Measurements from ENCODE around the gene USP49. TPM values are rescaled to one million over a fixed set of nuclear protein-coding genes. Genes with fewer than 3 reads are reported as not detected.
A peak's percentile ranks its signal among the peaks of the same experiment; 100 is the strongest.

The USP49 gene
- total RNA-seq, 6 donors from 2014 or later: 2.7 to 16.8 (median 4.3) TPM

DNA sequence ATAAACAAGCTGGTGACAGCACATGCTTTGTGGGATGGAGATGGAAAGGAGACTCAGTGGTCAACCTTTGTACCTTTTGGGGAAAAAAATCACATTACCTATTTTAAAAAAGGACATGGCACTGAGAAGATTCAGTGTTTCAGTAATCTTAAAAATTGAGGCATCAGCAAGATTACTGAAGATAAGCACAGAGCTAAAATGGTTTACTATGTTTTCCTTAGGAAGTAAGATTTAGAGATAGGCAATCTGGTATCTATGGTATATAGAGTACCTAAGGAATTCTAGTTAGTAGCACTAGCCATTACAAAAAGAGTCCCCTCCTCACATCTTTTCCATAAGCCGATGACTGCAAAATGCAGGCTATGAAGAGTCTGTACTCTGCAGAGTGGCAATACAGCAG lies 72.0 kb downstream of the USP49 start:
- Histone ChIP-seq H3K4me1 (peaks cover 0 to 6% (median 0%) of the 10 kb centered on the region in 4 donors), H3K9me3 (no peaks in the 10 kb centered on the region), H3K27me3 (no peaks in the 10 kb centered on the region), H3K27ac (no peak overlapping the region), H3K36me3 (no peaks in the 10 kb centered on the region), H3K4me3 (no peak overlapping the region)
- WGBS, 2 donors: 96 to 100% methylated on average over 1 of the region's 1 CpG
- DNase-seq: no peak
- TF ChIP-seq POLR2A (IDR thresholded peaks at IDR 0.05): no peak
- no peak for TF ChIP-seq POLR2AphosphoS5 (IDR thresholded peaks at IDR 0.05)
- TF ChIP-seq, protein P1, sequence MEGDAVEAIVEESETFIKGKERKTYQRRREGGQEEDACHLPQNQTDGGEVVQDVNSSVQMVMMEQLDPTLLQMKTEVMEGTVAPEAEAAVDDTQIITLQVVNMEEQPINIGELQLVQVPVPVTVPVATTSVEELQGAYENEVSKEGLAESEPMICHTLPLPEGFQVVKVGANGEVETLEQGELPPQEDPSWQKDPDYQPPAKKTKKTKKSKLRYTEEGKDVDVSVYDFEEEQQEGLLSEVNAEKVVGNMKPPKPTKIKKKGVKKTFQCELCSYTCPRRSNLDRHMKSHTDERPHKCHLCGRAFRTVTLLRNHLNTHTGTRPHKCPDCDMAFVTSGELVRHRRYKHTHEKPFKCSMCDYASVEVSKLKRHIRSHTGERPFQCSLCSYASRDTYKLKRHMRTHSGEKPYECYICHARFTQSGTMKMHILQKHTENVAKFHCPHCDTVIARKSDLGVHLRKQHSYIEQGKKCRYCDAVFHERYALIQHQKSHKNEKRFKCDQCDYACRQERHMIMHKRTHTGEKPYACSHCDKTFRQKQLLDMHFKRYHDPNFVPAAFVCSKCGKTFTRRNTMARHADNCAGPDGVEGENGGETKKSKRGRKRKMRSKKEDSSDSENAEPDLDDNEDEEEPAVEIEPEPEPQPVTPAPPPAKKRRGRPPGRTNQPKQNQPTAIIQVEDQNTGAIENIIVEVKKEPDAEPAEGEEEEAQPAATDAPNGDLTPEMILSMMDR (IDR thresholded peaks at IDR 0.05): no peak
- no peak for TF ChIP-seq EP300 (IDR thresholded peaks at IDR 0.05)
- no peak for ATAC-seq (ENCODE audit: low FRiP score in 2 of 2)

DNA sequence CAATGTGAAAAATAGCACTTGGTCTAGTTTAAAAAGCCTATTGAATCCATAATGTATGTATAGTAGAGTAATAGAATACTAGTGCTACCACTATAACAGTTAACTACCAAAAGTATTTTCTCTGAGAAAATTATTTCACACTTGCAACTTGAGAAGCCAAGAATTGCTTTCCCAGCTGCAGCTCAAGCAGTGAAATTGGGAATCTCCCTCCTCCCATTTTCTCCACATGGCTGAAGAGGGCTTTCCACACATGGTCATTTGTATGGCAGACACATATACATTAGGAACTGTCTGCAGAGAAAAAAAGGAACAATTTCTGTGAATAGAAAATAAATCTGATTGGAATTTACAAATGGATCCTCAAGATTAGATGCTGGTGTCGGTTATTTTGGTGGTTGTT lies 73.2 kb downstream of the USP49 start:
- Histone ChIP-seq H3K36me3 (no peaks in the 10 kb centered on the region), H3K27ac (no peak overlapping the region), H3K9me3 (no peaks in the 10 kb centered on the region), H3K4me3 (no peak overlapping the region), H3K4me1 (peaks cover 0 to 6% (median 0%) of the 10 kb centered on the region in 4 donors), H3K27me3 (no peaks in the 10 kb centered on the region)
- TF ChIP-seq, protein P1 (IDR thresholded peaks at IDR 0.05): no peak
- 100% methylated on average over 1 of the region's 1 CpG for WGBS, 2 donors
- no peak for ATAC-seq (ENCODE audit: low FRiP score in 2 of 2)
- no peak for DNase-seq

DNA sequence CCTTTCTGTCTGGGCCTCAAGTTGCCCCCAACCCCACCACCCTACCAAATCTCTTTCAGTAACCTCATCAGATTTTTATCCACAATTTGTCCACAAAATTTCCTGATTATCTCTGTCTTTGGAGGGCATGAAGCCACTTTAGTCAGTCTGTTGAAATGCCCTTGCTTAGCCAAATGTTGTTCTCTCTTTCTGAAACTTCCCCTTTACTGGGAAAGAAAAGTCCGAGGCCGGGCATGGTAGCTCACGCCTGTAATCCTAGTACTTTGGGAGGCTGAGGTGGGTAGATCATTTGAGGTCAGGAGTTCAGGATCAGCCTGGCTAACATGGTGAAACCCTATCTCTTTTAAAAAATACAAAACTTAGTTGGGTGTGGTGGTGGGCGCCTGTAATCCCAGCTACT lies 73.9 kb downstream of the USP49 start:
- DNase-seq: no peak
- Histone ChIP-seq H3K27me3 (no peaks in the 10 kb centered on the region), H3K4me3 (no peak overlapping the region), H3K9me3 (no peaks in the 10 kb centered on the region), H3K4me1 (peaks cover 0 to 6% (median 0%) of the 10 kb centered on the region in 4 donors), H3K36me3 (no peaks in the 10 kb centered on the region), H3K27ac (no peak overlapping the region)
- no peak for TF ChIP-seq EP300 (IDR thresholded peaks at IDR 0.05)
- TF ChIP-seq, protein P1 (IDR thresholded peaks at IDR 0.05): no peak
- no peak for TF ChIP-seq POLR2A (IDR thresholded peaks at IDR 0.05)
- TF ChIP-seq POLR2AphosphoS5 (IDR thresholded peaks at IDR 0.05): no peak
- ATAC-seq (ENCODE audit: low FRiP score in 2 of 2): no peak
- WGBS, 2 donors: 68 to 80% methylated on average over 4 of the region's 4 CpGs

DNA sequence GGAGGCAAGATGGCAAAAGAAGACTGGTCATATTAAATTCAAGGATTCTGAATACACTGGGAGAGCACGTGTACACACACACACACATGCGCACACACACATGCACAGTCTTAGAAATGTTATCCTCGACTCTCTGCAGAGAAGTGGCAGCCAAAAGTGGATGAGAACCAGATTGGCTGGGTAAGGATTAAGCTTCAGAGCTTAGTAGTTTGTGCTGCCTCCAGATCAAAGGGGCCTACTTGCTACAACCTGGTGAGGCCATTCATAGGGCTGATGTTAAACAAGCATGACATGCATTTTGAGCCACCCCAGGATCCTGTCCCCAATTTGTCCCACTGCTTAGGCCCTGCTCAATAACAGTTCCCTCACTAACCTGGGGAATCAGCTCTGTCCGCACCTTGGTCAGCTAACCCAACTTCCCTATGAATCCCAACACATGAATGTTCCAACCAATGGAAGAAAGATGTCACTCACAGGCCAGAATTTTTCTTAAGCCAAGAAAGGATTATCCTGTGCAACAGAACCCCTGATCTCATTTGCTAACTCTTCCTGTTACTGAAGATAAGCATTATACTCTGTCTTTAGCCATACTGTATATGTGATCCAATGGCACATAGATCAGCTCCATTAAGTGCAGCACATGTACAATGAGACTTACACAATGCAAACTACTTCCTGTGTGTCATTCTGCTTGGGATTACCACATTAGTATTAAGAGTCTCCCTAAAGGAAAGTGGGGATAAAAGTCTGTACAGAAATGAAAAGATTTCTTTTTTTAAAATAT lies 76.7 kb downstream of the USP49 start:
- no peak for DNase-seq
- no peaks in the 10 kb centered on the region for H3K36me3 ChIP-seq
- WGBS, 2 donors: 85% methylated on average over 4 of the region's 4 CpGs
- H3K27me3 ChIP-seq: no peaks in the 10 kb centered on the region
- H3K4me1 ChIP-seq: no peaks in the 10 kb centered on the region
- no peak overlapping the region for H3K27ac ChIP-seq
- H3K4me3 ChIP-seq: no peak overlapping the region
- no peaks in the 10 kb centered on the region for H3K9me3 ChIP-seq
- no peak for ATAC-seq (ENCODE audit: low FRiP score in 2 of 2)
- TF ChIP-seq, protein P1 (IDR thresholded peaks at IDR 0.05): no peak
- TF ChIP-seq EP300 (IDR thresholded peaks at IDR 0.05) (no peak), POLR2A (IDR thresholded peaks at IDR 0.05) (no peak), POLR2AphosphoS5 (IDR thresholded peaks at IDR 0.05) (no peak)

DNA sequence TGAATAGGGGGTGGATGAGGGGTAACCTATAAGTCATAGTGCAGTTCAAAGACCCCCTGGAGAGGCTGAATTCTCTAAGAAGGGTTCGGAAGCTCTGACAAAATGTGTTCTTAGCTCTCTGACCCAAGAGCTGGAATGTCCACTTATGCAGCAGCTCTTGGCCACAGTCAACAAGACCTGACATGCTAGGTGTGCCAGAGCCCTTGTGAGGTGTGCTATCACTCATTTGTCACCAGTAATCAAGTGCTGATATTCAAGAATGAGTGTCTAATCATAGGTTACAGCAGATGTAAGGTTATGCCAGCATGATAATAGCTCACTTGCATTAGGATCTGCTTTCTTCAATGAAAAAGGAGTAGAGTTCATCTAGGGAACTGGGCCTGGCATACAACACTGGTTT lies 79.6 kb downstream of the USP49 start:
- no peaks in the 10 kb centered on the region for H3K9me3 ChIP-seq
- ATAC-seq (ENCODE audit: low FRiP score in 2 of 2) (no peak), DNase-seq (peak in 1 of 2 donors; percentile 36)
- WGBS, 2 donors: 67 to 77% methylated on average over 1 of the region's 1 CpG
- H3K27ac ChIP-seq: no peak overlapping the region
- no peaks in the 10 kb centered on the region for H3K4me1 ChIP-seq
- H3K27me3 ChIP-seq: no peaks in the 10 kb centered on the region
- no peak overlapping the region for H3K4me3 ChIP-seq
- no peak for TF ChIP-seq POLR2AphosphoS5 (IDR thresholded peaks at IDR 0.05)
- no peak for TF ChIP-seq POLR2A (IDR thresholded peaks at IDR 0.05)
- TF ChIP-seq, protein P1 (IDR thresholded peaks at IDR 0.05): no peak
- no peak for TF ChIP-seq EP300 (IDR thresholded peaks at IDR 0.05)
- H3K36me3 ChIP-seq: no peaks in the 10 kb centered on the region
